Measurements from ENCODE around the gene NSD1. TPM values are rescaled to one million over a fixed set of nuclear protein-coding genes. Genes with fewer than 3 reads are reported as not detected.

NSD1 gene
- total RNA-seq, 1 donor from 2014 or later: 111 TPM

DNA sequence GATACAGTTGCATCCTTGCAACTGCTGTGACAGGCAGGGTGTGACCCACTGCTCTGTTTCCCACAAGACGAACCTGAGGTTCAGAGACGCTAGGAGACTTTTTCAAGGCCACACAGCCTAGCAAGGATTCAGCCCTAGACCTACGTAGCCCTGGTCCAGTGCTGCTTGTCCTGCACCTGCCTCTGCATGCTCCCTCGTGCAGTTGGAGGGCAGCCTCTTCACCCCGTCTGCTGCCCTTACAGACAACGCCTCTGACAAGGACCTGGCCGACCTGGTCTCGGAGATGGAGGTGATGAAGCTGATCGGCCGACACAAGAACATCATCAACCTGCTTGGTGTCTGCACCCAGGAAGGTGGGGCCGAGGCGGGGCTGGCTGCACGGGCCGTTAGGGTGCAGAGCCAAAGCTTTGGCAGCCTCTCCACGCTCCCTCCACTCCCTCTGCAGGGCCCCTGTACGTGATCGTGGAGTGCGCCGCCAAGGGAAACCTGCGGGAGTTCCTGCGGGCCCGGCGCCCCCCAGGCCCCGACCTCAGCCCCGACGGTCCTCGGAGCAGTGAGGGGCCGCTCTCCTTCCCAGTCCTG is 38.4 kb upstream of the NSD1 start:
- TF ChIP-seq, protein P1, sequence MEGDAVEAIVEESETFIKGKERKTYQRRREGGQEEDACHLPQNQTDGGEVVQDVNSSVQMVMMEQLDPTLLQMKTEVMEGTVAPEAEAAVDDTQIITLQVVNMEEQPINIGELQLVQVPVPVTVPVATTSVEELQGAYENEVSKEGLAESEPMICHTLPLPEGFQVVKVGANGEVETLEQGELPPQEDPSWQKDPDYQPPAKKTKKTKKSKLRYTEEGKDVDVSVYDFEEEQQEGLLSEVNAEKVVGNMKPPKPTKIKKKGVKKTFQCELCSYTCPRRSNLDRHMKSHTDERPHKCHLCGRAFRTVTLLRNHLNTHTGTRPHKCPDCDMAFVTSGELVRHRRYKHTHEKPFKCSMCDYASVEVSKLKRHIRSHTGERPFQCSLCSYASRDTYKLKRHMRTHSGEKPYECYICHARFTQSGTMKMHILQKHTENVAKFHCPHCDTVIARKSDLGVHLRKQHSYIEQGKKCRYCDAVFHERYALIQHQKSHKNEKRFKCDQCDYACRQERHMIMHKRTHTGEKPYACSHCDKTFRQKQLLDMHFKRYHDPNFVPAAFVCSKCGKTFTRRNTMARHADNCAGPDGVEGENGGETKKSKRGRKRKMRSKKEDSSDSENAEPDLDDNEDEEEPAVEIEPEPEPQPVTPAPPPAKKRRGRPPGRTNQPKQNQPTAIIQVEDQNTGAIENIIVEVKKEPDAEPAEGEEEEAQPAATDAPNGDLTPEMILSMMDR (IDR thresholded peaks at IDR 0.05; ENCODE audit: unreplicated experiment): no peak
- H3K9me3 Mint-ChIP-seq (ENCODE audit: unreplicated experiment): no peaks in the 10 kb centered on the region
- peaks cover 18% of the 10 kb centered on the region for H3K4me1 Mint-ChIP-seq (ENCODE audit: unreplicated experiment)
- peaks cover 8% of the 10 kb centered on the region for H3K27me3 Mint-ChIP-seq (ENCODE audit: unreplicated experiment)
- H3K4me3 Mint-ChIP-seq (ENCODE audit: unreplicated experiment): no peak overlapping the region
- no peaks in the 10 kb centered on the region for H3K36me3 Mint-ChIP-seq (ENCODE audit: low read depth, unreplicated experiment)
- peak overlapping the region; percentile 79 for H3K27ac Mint-ChIP-seq (ENCODE audit: unreplicated experiment)
- no peak for DNase-seq (ENCODE audit: low spot score)

DNA sequence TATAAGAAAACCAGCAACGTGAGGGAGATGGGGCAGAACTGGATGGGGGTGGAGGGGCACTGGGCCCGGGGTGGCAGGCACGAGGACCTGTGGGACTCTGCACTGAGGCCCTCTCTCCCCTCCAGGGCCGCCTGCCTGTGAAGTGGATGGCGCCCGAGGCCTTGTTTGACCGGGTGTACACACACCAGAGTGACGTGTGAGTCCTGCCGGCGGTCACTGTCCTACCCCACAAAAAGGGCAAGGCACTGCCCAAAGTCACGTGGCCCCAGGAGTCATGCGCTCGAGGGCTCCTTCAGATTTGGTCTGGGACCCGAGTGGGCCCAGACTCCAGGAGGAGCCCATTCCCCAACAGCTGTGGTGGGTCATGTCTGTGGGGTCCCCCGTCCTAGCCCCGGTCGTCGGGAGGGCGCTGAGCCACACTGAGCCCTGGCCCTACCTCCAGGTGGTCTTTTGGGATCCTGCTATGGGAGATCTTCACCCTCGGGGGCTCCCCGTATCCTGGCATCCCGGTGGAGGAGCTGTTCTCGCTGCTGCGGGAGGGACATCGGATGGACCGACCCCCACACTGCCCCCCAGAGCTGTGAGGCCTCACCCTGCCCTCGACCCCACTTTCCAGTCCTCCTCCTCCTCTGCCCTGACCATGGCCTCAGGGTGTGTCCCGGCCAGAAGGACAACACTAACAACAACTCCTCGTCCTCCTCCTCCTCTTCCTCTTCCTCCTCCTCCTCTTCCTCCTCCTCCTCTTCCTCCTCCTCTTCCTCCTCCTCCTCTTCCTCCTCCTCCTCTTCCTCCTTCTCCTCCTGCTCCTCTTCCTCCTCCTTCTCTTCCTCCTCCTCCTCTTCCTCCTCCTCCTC is 37.2 kb upstream of the NSD1 start:
- no peak overlapping the region for H3K27ac Mint-ChIP-seq (ENCODE audit: unreplicated experiment)
- TF ChIP-seq, protein P1 (IDR thresholded peaks at IDR 0.05; ENCODE audit: unreplicated experiment): no peak
- H3K36me3 Mint-ChIP-seq (ENCODE audit: low read depth, unreplicated experiment): no peaks in the 10 kb centered on the region
- H3K9me3 Mint-ChIP-seq (ENCODE audit: unreplicated experiment): no peaks in the 10 kb centered on the region
- H3K4me3 Mint-ChIP-seq (ENCODE audit: unreplicated experiment): no peak overlapping the region
- peaks cover 8% of the 10 kb centered on the region for H3K27me3 Mint-ChIP-seq (ENCODE audit: unreplicated experiment)
- no peak for DNase-seq (ENCODE audit: low spot score)
- H3K4me1 Mint-ChIP-seq (ENCODE audit: unreplicated experiment): peaks cover 18% of the 10 kb centered on the region

DNA sequence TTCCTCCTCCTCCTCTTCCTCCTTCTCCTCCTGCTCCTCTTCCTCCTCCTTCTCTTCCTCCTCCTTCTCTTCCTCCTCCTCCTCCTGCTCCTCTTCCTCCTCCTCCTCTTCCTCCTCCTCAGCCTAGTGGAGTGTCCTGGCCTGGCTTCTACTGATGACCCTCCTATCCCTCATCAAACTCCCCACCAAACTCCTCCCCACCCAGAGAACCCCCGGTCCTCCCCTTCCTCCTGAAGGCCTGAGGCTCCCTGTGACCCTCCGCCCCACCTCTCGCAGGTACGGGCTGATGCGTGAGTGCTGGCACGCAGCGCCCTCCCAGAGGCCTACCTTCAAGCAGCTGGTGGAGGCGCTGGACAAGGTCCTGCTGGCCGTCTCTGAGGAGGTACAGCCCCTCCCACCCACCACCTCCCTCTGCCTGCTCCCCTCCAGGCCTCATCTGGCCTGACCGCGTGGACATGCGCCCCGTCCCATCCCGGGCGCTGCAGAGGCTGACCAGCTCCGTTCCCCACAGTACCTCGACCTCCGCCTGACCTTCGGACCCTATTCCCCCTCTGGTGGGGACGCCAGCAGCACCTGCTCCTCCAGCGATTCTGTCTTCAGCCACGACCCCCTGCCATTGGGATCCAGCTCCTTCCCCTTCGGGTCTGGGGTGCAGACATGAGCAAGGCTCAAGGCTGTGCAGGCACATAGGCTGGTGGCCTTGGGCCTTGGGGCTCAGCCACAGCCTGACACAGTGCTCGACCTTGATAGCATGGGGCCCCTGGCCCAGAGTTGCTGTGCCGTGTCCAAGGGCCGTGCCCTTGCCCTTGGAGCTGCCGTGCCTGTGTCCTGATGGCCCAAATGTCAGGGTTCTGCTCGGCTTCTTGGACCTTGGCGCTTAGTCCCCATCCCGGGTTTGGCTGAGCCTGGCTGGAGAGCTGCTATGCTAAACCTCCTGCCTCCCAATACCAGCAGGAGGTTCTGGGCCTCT is 36.3 kb upstream of the NSD1 start:
- no peaks in the 10 kb centered on the region for H3K9me3 Mint-ChIP-seq (ENCODE audit: unreplicated experiment)
- peaks cover 1% of the 10 kb centered on the region for H3K27me3 Mint-ChIP-seq (ENCODE audit: unreplicated experiment)
- TF ChIP-seq, protein P1 (IDR thresholded peaks at IDR 0.05; ENCODE audit: unreplicated experiment): no peak
- DNase-seq (ENCODE audit: low spot score): no peak
- no peak overlapping the region for H3K4me3 Mint-ChIP-seq (ENCODE audit: unreplicated experiment)
- no peak overlapping the region for H3K27ac Mint-ChIP-seq (ENCODE audit: unreplicated experiment)
- H3K36me3 Mint-ChIP-seq (ENCODE audit: low read depth, unreplicated experiment): no peaks in the 10 kb centered on the region
- peaks cover 18% of the 10 kb centered on the region for H3K4me1 Mint-ChIP-seq (ENCODE audit: unreplicated experiment)

DNA sequence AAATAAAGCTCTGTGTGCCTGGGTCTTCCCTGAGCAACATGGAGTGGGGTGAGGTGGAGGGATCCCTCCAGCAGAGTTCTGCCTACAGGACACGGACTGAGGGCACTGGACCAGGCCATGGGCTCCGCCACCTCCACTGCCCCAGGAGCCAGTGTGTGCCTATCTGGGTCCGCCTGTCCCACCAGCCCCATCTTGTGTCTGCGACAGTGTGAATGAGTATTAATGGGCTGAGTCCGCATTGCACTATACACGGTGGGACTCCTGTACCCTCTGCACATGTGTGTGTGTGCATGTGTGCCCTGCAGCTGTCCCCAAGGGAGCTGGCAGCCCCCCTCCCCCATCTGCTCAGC is 35.5 kb upstream of the NSD1 start:
- Mint-ChIP-seq H3K36me3 (ENCODE audit: low read depth, unreplicated experiment) (no peaks in the 10 kb centered on the region), H3K4me1 (ENCODE audit: unreplicated experiment) (peaks cover 18% of the 10 kb centered on the region), H3K27me3 (ENCODE audit: unreplicated experiment) (peaks cover 1% of the 10 kb centered on the region), H3K9me3 (ENCODE audit: unreplicated experiment) (no peaks in the 10 kb centered on the region), H3K4me3 (ENCODE audit: unreplicated experiment) (no peak overlapping the region), H3K27ac (ENCODE audit: unreplicated experiment) (no peak overlapping the region)
- DNase-seq (ENCODE audit: low spot score): no peak
- TF ChIP-seq, protein P1 (IDR thresholded peaks at IDR 0.05; ENCODE audit: unreplicated experiment): no peak

All from endothelial cell (in vitro differentiated cells).